DMS 273 treated with DMSO at 0.1 percent for 48 hours (cell line): ENCODE measurements around the gene GSTT2.
"Not testable (repeated sequence)": the region's sequence is repeated elsewhere in the genome, so short reads cannot be mapped to it uniquely, and the experiment has no call there.

Source experiments
- DNase-seq: peaks from one replicate; lab custom pipeline; 2025; lab: John Stamatoyannopoulos, UW

Gene GSTT2

GRCh38 chr22:23979557-23980240 lies at the start of gene GSTT2:
GSTT2 (plus strand) TSS chr22:23980134.
- not testable (repeated sequence) for DNase-seq

DNA sequence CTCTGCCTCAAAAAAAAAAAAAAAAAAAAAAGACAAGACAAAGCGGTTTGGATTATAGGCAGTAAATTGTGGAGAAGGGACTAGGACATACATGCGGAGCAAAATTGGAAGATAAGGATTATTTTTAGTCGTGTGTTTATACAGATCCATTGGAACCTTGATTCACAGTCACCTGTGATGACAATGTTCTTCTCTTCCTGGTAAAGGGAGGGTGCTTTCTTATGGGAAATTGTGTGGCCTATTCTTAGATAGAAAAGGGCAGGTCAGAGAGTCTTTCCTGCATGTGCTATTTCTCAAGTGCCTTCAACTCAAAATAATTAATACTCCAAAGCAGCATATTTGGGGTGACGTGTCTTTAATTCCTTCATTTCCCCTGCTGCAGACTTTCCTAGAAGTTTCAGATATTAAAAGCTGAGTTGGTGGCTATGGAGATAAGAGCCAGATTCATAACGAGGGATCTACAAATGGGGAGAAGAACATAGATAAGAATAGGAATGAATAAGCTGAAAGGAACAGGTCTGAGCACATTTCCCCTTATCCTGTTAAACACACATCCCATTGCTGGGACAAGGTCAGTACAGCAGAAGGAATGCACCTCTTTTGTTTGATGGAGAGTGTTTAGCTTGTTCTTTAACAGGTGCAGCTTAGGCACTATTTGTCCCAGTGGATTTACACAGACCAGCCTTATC lies 41.5 kb upstream of the GSTT2 start:
- DNase-seq, result no peak

GRCh38 chr22:23939017-23939357 lies 40.9 kb upstream of the GSTT2 start:
- DNase-seq, result no peak

DNA sequence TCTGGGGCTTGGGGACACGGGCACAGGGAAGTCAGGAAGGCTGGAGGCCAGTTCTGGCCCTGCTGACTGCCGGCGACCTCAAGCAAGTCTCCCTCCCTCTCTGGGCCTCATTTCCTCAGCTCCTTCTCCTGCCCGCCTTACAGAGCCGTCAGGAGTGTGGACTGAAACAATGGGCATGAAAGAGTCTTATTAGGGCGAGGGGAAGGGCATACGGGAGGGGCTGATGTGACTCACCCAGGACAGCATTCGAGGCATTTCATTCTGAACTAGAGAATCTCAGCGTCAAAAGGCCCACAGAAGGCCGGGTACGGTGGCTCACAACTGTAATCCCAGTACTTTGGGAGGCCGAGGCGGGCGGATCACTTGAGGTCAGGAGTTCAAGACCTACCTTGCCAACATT lies 39.8 kb upstream of the GSTT2 start:
- DNase-seq, result not testable (repeated sequence)

DNA sequence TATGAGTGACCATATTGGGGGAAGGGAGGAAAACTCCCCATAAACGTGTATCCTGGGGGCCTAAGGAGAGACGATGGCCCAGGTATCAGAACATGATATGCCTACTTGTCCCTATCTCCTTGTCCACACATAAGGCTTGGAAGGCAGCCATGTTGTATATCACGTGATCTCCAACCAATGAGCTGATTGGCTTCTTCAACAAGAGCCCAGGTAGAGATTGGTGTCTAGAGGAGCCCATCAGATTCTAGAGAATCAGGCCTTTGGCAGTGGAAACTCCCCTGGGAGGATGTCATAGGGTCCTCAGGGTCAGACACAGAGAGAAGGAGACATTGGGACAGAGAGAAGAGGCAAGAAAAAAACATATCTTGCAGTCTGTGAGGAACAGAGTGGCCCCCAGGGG lies 32.5 kb upstream of the GSTT2 start:
- DNase-seq, result not testable (repeated sequence)

DNA sequence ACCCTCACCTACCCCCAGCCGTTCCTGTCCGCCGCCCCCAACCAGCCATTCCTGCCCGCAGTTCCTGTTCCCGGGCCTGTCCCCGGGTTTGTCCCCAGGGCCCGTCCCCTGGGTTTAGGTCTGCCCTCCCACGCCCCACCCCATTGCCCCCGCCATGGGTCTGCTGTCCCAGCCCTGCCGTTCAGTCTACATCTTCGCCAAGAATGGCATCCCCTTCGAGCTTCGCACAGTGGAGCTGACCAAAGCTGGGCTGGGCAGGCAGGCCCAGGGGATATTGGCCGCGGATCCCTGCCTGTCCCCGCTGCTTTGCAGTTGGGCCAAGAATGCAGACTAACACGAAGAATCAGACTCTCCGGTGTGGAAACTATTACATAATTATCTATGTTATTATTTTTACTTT lies 30.2 kb upstream of the GSTT2 start:
- DNase-seq, result not testable (repeated sequence)

- DNase-seq, result not testable (repeated sequence)
These were observed 28.6 kb upstream of the GSTT2 start for GRCh38 chr22:23951383-23951782.

- not testable (repeated sequence) for DNase-seq
These were observed 27.0 kb upstream of the GSTT2 start for GRCh38 chr22:23952794-23953405.

DNA sequence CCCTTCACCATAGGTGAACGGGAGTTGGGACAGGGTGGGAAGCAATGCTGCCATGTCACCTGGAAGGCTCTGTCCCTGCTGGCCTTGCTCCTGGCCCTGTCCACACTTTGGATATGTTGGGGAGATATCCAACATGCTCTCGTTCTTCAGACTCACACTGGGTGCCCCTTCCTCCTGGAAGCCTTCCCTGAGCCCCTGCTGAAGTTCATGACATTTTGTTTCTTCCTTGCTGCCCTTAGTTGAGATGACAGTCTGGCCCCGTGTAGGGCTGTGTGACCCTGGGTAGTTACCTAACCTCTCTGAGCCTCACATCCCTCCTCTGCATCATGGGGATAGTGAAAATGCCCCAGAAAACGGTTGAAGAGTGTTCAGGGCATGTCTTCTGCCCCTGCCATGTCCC lies 26.4 kb upstream of the GSTT2 start:
- DNase-seq, result not testable (repeated sequence)

DNA sequence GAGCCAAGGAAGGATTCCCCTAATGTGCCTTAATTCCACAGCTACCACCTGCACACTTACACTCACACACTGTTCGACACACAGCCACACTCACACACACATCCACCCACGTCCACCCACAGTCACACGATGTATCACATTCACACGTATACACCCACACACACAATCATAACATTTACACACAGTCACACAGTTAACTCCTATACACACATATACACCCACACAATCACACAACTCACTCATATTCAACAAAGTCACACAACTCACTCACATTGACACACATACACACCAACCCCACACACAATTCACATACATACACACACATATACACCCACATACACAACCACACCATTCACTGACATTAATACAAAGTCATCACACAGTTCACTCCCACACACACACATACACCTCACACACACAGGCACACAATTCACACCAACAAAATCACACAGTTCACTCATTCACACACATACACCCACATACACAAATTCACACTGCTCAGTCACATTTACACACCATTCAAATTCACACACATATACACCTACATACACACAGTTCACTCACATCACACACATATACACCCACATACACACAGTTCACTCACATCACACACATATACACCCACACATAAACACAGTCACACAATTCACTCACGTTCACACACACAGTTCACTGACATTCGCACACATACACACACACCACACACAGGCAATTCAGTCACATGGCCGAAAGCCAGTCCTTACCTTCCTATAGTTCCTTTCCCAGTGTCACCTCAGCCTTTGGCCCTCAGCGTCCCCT lies 25.5 kb upstream of the GSTT2 start:
- not testable (repeated sequence) for DNase-seq

DNA sequence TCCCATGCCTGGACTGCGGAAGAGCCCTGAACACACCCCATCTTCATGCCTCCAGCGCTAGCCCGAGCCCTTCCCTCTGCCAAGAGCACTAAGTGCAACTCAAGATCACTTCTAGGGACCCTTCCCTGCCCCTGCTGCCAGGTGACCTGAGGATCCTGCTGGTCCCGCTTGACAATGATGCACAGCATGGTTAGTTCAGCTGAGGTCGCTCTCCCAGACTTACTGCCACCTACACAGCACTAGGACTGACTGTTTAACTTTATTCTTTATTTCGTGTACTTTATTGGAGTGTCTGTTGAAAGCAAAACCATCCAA lies 25.0 kb upstream of the GSTT2 start:
- DNase-seq, result not testable (repeated sequence)

DNA sequence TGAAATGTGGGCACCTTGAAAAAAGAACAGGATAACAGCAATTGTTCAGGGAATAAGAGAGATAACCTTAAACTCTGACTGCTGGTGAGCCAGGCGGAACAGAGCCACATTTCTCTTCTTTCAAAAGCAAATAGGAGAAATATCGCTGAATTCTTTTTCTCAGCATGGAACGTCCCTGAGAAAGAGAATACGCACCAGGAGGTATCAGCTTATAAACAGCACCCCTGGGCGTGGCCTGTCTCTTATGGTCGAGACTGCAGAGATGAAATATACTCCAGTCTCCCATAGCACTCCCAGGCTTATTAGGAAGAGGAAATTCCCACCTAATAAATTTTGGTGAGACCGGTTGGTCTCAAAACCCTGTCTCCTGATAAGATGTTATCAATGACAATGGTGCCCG lies 24.0 kb upstream of the GSTT2 start:
- DNase-seq, result not testable (repeated sequence)

GRCh38 chr22:23956301-23956900 lies 23.5 kb upstream of the GSTT2 start:
- DNase-seq, result not testable (repeated sequence)

GRCh38 chr22:23961084-23961771 lies 18.7 kb upstream of the GSTT2 start, which contains the start of gene GSTT2B:
GSTT2B (minus strand) TSS chr22:23961195; CDS start chr22:23961131, 64 bp downstream.
- DNase-seq, result not testable (repeated sequence)

- DNase-seq, result not testable (repeated sequence)
These were observed 13.8 kb upstream of the GSTT2 start for GRCh38 chr22:23966094-23966493.

DNA sequence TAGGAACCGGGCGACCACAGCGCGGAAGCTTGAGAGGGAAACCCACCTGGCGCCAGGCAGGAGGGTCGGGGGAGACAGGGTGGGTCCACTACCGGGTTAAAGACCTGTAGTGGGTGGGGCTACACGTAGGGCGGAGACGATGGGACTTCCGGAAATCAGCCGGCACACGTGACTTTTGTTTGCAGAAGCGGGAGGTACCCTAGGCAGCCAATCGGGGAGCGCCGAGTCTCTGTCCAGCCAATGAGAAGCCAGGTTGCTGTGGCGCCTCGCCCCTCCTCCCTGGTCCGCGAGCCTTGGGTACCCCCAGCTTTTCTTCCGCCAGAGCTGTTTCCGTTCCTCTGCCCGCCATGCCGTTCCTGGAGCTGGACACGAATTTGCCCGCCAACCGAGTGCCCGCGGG lies 13.4 kb upstream of the GSTT2 start, which contains the start of gene DDTL:
Gene DDTL (plus strand): TSS at position 321 of the 400 bp plus-strand sequence. CDS start 27 bp downstream, at position 348.
- not testable (repeated sequence) for DNase-seq

DNA sequence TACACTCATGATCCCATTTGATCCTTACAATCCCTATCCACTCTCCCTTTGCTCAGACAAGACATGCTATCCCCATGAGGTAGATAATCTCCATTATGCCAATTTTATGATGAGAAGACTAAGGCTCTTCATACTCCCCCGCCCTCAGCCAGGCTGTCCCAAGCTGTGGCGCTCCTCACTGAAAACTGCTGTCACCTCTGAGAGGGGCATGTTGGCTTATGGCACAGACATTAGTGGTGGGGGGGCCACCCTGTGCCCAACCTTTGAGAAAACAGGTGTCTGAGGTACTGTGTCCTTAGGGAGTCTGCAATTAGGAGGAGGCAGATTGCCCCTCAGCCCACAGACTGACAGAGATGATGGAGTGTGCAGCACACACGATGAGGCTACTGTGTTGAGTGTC lies 10.9 kb upstream of the GSTT2 start:
- no peak for DNase-seq

DNA sequence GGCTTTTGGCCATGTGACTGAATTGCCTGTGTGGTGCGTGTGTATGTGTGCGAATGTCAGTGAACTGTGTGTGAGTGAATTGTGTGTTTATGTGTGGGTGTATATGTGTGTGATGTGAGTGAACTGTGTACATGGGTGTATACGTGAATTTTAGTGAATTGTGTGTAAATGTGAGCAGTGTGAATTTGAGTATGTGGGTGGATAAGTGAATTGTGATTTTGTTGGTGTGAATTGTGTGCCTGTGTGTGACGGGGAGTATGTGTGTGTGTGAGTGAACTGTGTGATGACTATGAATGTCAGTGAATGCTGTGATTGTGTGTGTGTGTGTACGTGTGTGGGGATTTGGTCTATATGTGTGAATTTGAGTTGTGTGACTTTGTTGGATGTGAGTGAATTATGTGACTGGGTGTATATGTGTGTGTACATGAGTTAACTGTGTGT lies 9.7 kb upstream of the GSTT2 start:
- DNase-seq, result no peak

DNA sequence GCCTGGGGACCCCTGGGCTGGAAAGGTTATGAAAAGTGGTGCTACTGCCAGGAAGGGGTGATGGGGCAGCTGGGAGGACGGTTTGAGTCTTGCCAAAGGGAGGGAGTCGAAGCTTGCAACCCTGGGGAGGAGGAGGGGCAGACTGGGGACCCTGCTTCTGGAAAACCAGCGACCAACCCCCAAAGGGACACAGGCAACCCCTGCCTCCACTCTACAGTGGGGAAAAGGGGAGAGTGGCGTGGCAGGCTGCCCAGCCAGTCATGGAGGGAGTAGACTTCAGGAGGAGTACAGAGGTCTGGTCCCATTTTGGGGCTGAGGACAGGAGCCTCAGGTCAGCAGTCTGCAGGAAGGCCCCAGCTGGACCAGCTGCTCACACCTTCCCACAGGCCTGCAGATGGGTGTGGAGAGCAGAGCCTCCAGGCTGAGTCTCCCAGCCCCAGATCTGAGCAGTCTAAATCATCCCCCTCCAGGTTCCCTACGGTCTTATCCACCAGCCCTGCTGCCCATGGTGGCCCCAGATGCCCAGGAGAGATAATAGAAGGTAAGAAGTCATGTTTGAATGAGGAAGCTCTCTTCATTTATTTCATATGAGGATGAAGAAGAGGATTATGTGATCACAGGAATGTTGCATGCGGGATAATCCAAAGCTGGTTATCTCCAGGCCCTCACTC lies 9.0 kb upstream of the GSTT2 start:
- DNase-seq, result no peak

- DNase-seq, result not testable (repeated sequence)
These were observed 8.0 kb upstream of the GSTT2 start for GRCh38 chr22:23971927-23972326.

DNA sequence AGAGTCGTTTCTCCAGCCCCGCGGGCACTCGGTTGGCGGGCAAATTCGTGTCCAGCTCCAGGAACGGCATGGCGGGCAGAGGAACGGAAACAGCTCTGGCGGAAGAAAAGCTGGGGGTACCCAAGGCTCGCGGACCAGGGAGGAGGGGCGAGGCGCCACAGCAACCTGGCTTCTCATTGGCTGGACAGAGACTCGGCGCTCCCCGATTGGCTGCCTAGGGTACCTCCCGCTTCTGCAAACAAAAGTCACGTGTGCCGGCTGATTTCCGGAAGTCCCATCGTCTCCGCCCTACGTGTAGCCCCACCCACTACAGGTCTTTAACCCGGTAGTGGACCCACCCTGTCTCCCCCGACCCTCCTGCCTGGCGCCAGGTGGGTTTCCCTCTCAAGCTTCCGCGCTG lies 5.6 kb upstream of the GSTT2 start, which contains the start of gene DDT:
Gene DDT (minus strand): TSS at position 97 of the 400 bp plus-strand sequence. CDS start 27 bp downstream, at position 70.
- DNase-seq, result not testable (repeated sequence)
